GM18502 (cell line): ENCODE data around the gene ABLIM3.

ENCODE experiments used
- ATAC-seq: cut with Tn5 transposase; IDR thresholded peaks from one replicate; pipeline ENCODE4 v1.9.1; 2021; ENCODE audit warnings: mild to moderate bottlenecking; ENCODE audit not compliant: unreplicated experiment, poor library complexity

The ABLIM3 gene

DNA sequence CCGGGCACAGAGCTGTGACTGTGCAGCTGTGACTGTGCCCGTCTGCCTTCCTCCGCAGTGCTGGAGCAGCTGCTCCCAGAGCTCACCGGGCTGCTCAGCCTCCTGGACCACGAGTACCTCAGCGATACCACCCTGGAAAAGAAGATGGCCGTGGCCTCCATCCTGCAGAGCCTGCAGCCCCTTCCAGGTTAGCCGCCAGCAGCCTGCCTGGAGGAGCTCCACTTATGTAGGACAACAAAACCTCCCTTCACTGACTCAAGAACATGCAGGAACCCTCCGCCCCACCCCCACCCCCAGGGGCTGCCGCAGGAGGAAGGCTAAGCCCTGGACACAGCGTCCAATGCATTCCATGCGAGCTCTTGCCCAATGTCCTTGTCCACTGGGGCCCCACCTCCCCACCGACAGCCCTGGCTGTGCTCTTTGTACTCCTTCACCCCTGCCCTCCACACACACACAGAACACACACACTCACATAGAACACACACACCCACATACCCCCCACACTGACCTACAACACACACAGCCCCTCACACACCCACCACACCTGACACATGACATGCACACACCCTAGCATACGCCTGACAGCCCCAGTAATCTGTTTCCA, 158.3 kb downstream of the ABLIM3 start:
- ATAC-seq, result no peak

DNA sequence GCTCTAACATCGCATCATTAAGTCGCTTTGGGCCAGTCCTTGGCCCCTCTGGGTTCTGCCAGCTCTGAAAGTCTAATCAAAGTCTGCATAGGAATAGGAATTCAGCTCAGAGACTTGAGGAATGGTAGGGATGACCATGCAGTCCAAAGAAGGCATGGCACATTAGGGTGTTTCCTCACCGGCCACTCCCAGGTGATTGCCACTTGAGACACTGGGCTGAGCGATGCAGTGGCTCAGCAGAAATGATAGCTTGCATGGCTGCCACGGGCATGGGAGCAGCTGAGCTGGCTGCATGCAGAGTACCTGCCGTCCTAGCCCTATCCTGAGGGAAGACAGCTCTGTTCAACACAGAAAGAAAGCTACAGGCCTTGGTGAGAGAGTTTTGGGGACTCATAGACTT, 159.1 kb downstream of the ABLIM3 start:
- ATAC-seq, result no peak

DNA sequence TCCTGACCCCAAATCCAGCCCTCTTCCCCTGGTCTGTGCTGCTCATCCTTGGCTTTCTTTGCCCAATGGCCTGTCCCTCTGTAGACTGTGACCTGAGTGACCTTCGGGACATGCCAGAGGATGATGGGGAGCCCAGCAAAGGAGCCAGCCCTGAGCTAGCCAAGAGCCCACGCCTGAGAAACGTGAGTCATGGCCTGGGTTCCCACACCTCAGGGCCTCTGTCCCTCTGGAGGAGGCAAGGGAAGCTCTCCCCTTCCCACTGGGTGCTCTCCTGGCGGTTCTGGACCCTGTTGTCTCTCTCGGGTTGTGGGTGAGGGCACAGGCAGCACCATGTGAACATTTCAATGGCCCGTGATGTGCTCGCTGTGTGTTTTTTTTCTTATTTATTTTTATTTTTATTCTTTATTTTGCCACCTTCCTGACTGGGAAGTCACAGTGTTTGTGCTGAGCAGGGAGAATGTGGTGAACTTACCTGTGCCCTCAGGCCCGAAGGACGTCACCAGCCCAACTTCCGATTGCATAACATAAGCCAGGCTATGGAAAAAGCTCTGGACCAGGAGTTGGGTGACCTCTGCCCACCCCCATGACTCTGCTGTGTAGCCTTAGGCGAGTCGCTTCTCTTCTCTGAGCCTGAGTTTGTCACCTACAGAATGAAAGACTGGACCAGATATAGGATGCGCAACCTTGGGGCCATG, 159.9 kb downstream of the ABLIM3 start:
- ATAC-seq, result no peak

DNA sequence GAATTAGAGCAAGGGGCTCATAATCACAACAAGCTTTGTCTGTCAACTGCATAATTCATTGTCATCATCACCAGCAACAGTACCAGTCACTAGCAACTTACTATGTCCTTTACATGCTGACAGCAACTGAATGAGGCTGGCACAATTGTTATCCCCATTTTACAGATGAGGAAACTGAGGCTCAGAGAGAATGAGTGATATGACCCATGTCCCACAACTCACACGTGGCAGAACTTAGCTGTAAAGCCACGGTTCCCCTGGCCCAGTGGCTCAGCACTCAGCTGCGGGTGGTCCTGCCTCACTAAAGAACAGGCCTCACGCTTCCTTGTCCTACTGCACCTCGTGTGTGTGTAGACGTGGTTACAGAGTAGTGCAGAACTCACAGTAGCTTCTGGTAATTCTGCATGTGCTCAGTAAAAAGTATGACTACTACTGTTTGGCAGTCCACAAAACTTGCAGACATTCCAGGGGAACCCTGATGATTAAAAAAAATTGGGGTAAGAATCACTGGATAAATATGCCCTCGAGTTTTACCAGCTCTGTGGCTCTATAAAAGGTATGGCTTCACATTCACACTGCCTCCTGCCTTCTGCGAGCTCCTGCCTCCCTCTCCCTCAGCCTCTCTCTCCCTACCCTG, 160.6 kb downstream of the ABLIM3 start:
- ATAC-seq, result no peak

GRCh38 chr5:149302641-149303040, 161.3 kb downstream of the ABLIM3 start:
- ATAC-seq, result no peak

DNA sequence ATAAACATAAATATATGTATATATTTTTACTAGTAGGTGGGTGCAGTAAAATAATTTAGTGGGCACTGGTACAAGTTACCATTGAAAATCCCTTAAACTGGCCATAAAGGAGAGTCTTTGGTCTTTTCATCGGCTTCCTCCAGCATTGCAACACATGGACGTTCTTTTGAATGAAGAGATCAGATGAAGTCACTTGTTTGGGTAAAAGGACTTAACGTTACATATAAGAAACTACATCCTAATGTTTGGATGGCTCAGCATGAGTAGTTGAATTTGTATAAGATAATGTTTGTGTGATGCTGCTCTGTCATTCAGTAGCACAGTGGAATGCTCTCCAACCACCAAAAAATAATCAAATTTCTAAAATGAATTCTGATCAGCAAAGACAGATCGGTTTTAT, 161.9 kb downstream of the ABLIM3 start:
- no peak for ATAC-seq

- no peak for ATAC-seq
Observed at GRCh38 chr5:149304195-149305078, 163.1 kb downstream of the ABLIM3 start.

GRCh38 chr5:149309354-149309753, 168.1 kb downstream of the ABLIM3 start:
- ATAC-seq, result no peak
